Stimulated activated CD8-positive, alpha-beta memory T cell treated with anti-CD3 and anti-CD28 coated beads, Interleukin-7, amount 100 ng/mL, for 48 hours (primary cell): ENCODE data around the gene C14orf180.

ENCODE experiments used
- DNase-seq, 2 donors: peaks; one replicate each; pipeline ENCODE4 v3.0.0-alpha.2; 2020; ENCODE audit warnings: low read depth in 1 of 2; ENCODE audit errors: extremely low read depth in 1 of 2

Gene C14orf180

GRCh38 chr14:104579507-104579906 lies at the start of gene C14orf180:
Gene C14orf180 (plus strand): TSS chr14:104579764. CDS start chr14:104586431, 6,667 bp downstream.
- no peak for DNase-seq

- no peak for DNase-seq
These were observed 48.9 kb upstream of the C14orf180 start for GRCh38 chr14:104530646-104531045.

GRCh38 chr14:104531421-104532190 lies 48.0 kb upstream of the C14orf180 start:
- no peak for DNase-seq

GRCh38 chr14:104532191-104532555 lies 47.4 kb upstream of the C14orf180 start:
- no peak for DNase-seq

GRCh38 chr14:104534036-104534435 lies 45.5 kb upstream of the C14orf180 start:
- no peak for DNase-seq

GRCh38 chr14:104536942-104537612 lies 42.5 kb upstream of the C14orf180 start:
- DNase-seq = no peak

- no peak for DNase-seq
These were observed 42.0 kb upstream of the C14orf180 start for GRCh38 chr14:104537613-104537988.

GRCh38 chr14:104541905-104542465 lies 37.6 kb upstream of the C14orf180 start:
- no peak for DNase-seq

GRCh38 chr14:104542871-104543830 lies 36.4 kb upstream of the C14orf180 start:
- DNase-seq = no peak

- DNase-seq = no peak
These were observed 35.1 kb upstream of the C14orf180 start for GRCh38 chr14:104544362-104544961.

- no peak for DNase-seq
These were observed 34.2 kb upstream of the C14orf180 start for GRCh38 chr14:104545151-104545941.

GRCh38 chr14:104545942-104546501 lies 33.5 kb upstream of the C14orf180 start:
- DNase-seq = no peak

- no peak for DNase-seq
These were observed 32.8 kb upstream of the C14orf180 start for GRCh38 chr14:104546591-104547309.

GRCh38 chr14:104547310-104547997 lies 32.1 kb upstream of the C14orf180 start:
- no peak for DNase-seq

- no peak for DNase-seq
These were observed 31.4 kb upstream of the C14orf180 start for GRCh38 chr14:104547998-104548700.

- no peak for DNase-seq
These were observed 30.6 kb upstream of the C14orf180 start for GRCh38 chr14:104548802-104549535.
